NCI-H1694 (cell line): ENCODE measurements around the gene INIP.
"Not testable (repeated sequence)": the region's sequence is repeated elsewhere in the genome, so short reads cannot be mapped to it uniquely, and the experiment has no call there.

Source experiments
- DNase-seq: peaks from one replicate; lab custom pipeline; 2025; lab: John Stamatoyannopoulos, UW

INIP gene

GRCh38 chr9:112673221-112673620 is 44.7 kb downstream of the INIP start:
- DNase-seq: not testable (repeated sequence)

GRCh38 chr9:112670991-112671625 is 46.8 kb downstream of the INIP start:
- no peak for DNase-seq

- DNase-seq: no peak
Observed at GRCh38 chr9:112669326-112669725, 48.6 kb downstream of the INIP start.

GRCh38 chr9:112665347-112665746 is 52.6 kb downstream of the INIP start:
- DNase-seq: no peak

GRCh38 chr9:112664531-112664930 is 53.4 kb downstream of the INIP start:
- DNase-seq: no peak

GRCh38 chr9:112663681-112664080 is 54.2 kb downstream of the INIP start:
- DNase-seq: no peak

- no peak for DNase-seq
Observed at GRCh38 chr9:112659906-112660305, 58.0 kb downstream of the INIP start.

GRCh38 chr9:112655668-112656067 is 62.2 kb downstream of the INIP start:
- DNase-seq: no peak

- no peak for DNase-seq
Observed at GRCh38 chr9:112654282-112654681, 63.6 kb downstream of the INIP start.

GRCh38 chr9:112648624-112649023 is 69.3 kb downstream of the INIP start:
- no peak for DNase-seq

- no peak for DNase-seq
Observed at GRCh38 chr9:112647596-112647995, 70.3 kb downstream of the INIP start.

- no peak for DNase-seq
Observed at GRCh38 chr9:112642126-112642525, 75.8 kb downstream of the INIP start.

- no peak for DNase-seq
Observed at GRCh38 chr9:112640311-112640710, 77.6 kb downstream of the INIP start.
